ENCODE data around the gene FGFRL1. TPM values are rescaled to one million over a fixed set of nuclear protein-coding genes. Genes with fewer than 3 reads are reported as not detected.
A peak's percentile ranks its signal among the peaks of the same experiment; 100 is the strongest.

Gene FGFRL1
- total RNA-seq, 3 donors from 2014 or later: 19.8 to 40.0 (median 22.9) TPM

- H3K4me3 ChIP-seq: no peak overlapping the region
- no peaks in the 10 kb centered on the region for H3K36me3 ChIP-seq
- no peak for DNase-seq (ENCODE audit: low spot score in 2 of 2)
- H3K9me3 ChIP-seq: no peaks in the 10 kb centered on the region
- H3K27me3 ChIP-seq: no peaks in the 10 kb centered on the region
- peaks cover 8 to 43% of the 10 kb centered on the region in 2 donors for H3K4me1 ChIP-seq
- intact Hi-C loops (cut with DNase I; ENCODE audit: low total_unique reads): no loop called here
- H3K27ac ChIP-seq: peak overlapping the region; percentile 67 to 77
- TF ChIP-seq POLR2A (IDR thresholded peaks at IDR 0.05): no peak
- no peak for TF ChIP-seq CTCF (IDR thresholded peaks at IDR 0.05)
Observed at GRCh38 chr4:1039493-1040343, 28.3 kb downstream of the FGFRL1 start.

DNA sequence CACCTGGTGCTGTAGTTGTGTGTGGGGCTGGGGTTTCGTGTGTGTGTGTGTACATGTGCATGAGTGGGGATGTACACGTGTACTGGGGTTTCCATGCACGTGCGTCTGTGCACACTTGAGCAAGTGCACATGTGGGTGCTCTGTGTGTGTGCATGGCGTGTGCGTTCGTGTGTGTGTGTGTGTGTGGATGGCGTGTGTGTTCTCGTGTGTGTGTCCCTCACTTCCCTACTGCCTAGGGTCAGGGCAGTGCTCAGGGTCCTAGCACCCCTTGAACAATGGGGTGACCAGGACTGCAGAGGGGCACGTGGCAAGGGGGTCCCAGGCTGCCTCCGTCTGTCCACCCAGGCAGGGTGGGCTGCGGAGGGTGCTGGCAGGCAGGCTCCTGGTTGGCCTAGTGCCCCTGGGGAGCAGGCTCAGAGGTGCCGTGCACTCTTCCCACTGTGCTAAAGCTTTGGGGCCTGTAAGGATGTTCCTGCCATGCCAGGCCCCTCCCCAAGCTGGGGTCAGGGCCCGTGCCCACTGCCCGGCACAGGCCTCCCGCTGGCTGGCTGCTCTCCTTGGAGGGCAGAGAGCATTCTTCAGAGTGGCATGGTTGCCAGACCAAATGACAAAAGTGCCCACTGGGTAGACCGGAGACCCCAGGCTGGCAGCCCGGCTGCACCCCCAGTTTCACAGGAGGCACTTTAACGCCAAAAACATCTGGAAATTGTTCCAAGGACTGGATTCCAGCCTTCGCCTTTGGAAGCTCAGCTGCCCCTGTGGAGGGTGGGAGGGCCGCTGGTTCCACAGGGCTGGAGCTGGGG is 29.1 kb downstream of the FGFRL1 start:
- H3K4me1 ChIP-seq: peaks cover 8 to 44% of the 10 kb centered on the region in 2 donors
- no peaks in the 10 kb centered on the region for H3K9me3 ChIP-seq
- TF ChIP-seq CTCF (IDR thresholded peaks at IDR 0.05): no peak
- TF ChIP-seq POLR2AphosphoS5 (IDR thresholded peaks at IDR 0.05): no peak
- TF ChIP-seq POLR2A (IDR thresholded peaks at IDR 0.05): no peak
- no peaks in the 10 kb centered on the region for H3K36me3 ChIP-seq
- H3K4me3 ChIP-seq: no peak overlapping the region
- DNase-seq (ENCODE audit: low spot score in 2 of 2): no peak
- no peaks in the 10 kb centered on the region for H3K27me3 ChIP-seq
- intact Hi-C loops (cut with DNase I; ENCODE audit: low total_unique reads): no loop called here
- peak overlapping the region in 1 of 2 donors; percentile 26 for H3K27ac ChIP-seq

DNA sequence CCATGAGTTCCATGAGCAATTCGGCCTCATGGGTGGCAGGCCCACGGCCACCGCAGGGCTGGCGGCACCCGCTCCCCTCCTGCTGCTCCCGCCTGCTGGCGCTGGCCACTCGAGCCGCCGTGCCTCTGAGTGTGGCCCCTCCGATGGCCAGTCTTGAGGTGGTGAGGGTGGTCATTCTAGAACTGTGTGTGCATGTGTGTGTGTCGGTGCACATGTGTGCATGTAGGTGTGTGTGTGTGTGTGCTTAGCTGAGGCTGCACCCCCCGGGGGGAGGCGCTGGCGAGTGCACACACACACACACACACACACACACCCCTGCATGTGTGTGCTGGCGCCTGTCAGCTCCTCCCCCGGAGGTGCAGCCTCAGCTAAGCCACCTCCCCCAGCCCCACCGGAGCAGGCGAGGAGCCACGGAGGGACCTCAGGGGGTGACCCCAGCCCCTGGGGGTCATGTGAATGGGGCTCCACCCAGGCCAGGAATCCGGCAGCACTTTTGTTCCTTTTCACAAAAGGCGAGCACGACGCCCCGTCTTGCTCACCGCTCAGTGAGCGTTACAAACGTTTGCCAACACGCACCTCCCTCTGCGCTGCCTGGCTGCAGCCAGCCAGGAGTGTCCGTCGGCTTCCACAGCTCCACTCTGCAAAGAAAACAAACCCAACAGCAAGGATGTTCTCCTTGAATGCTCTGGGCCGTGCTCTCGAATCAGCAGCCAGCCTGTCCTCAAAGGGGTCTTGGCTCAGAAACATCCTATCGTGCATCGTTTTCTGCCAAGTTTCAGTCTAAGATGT is 29.9 kb downstream of the FGFRL1 start:
- no peaks in the 10 kb centered on the region for H3K36me3 ChIP-seq
- H3K27me3 ChIP-seq: no peaks in the 10 kb centered on the region
- TF ChIP-seq POLR2A (IDR thresholded peaks at IDR 0.05): no peak
- peak in 1 of 3 donors; percentile 7 for TF ChIP-seq POLR2AphosphoS5 (IDR thresholded peaks at IDR 0.05)
- TF ChIP-seq CTCF (IDR thresholded peaks at IDR 0.05): no peak
- no peaks in the 10 kb centered on the region for H3K9me3 ChIP-seq
- no peak for DNase-seq (ENCODE audit: low spot score in 2 of 2)
- peak overlapping the region in 2 of 3 donors; percentile 30 to 51 for H3K4me3 ChIP-seq
- intact Hi-C loops (cut with DNase I; ENCODE audit: low total_unique reads): no loop called here
- H3K27ac ChIP-seq: peak overlapping the region; percentile 26 to 29
- H3K4me1 ChIP-seq: peaks cover 8 to 44% of the 10 kb centered on the region in 2 donors

DNA sequence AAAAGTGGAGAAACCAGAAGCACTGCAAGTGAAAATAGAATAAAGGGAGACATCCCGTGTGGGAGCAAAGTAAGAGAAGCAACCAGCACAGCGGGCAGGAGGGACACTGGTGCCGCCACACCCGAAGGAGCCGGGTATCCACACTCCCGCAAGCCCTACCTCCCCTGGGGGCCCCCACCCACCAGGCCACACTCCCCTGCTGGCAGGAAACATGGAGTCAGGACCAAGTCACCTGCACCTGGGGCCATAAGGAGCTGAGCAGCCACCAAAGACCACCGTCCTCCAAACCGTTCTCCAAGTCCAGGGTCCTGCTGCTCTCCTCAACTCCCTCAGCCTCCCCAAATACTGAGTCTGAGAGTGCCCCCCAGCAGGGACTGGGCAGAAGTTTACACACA is 30.5 kb downstream of the FGFRL1 start:
- intact Hi-C loops (cut with DNase I; ENCODE audit: low total_unique reads): no loop called here
- H3K9me3 ChIP-seq: no peaks in the 10 kb centered on the region
- H3K27ac ChIP-seq: peak overlapping the region in 1 of 2 donors; percentile 29
- no peaks in the 10 kb centered on the region for H3K27me3 ChIP-seq
- TF ChIP-seq CTCF (IDR thresholded peaks at IDR 0.05) (no peak), POLR2AphosphoS5 (IDR thresholded peaks at IDR 0.05) (no peak)
- peaks cover 8 to 46% of the 10 kb centered on the region in 2 donors for H3K4me1 ChIP-seq
- peak overlapping the region in 2 of 3 donors; percentile 30 to 51 for H3K4me3 ChIP-seq
- DNase-seq (ENCODE audit: low spot score in 2 of 2): no peak
- H3K36me3 ChIP-seq: no peaks in the 10 kb centered on the region

Measured in breast epithelium (tissue), 4 donors.